HFF-Myc (cell line): ENCODE results near the gene ARSB.
A peak's percentile ranks its signal among the peaks of the same experiment; 100 is the strongest.

Source experiments
- DNase-seq: peaks from one replicate; pipeline ENCODE4 v3.0.0-alpha.2; 2011; ENCODE audit warnings: low read depth; ENCODE audit errors: extremely low read depth
- H3K4me3 ChIP-seq: replicated peaks from 2 replicates; pipeline ENCODE4 v1.5.1; 2011; ENCODE audit warnings: low read depth, mild to moderate bottlenecking, control low read depth, low read length
- TF ChIP-seq, protein P1 (sequence below): IDR thresholded peaks from 2 replicates; pipeline ENCODE4 v1.5.1; 2012; ENCODE audit warnings: mild to moderate bottlenecking, low read depth, low read length, control low read depth; ENCODE audit errors: missing control alignments

Gene ARSB

GRCh38 chr5:78803941-78804340 lies 181.2 kb downstream of the ARSB start:
- TF ChIP-seq, protein P1, sequence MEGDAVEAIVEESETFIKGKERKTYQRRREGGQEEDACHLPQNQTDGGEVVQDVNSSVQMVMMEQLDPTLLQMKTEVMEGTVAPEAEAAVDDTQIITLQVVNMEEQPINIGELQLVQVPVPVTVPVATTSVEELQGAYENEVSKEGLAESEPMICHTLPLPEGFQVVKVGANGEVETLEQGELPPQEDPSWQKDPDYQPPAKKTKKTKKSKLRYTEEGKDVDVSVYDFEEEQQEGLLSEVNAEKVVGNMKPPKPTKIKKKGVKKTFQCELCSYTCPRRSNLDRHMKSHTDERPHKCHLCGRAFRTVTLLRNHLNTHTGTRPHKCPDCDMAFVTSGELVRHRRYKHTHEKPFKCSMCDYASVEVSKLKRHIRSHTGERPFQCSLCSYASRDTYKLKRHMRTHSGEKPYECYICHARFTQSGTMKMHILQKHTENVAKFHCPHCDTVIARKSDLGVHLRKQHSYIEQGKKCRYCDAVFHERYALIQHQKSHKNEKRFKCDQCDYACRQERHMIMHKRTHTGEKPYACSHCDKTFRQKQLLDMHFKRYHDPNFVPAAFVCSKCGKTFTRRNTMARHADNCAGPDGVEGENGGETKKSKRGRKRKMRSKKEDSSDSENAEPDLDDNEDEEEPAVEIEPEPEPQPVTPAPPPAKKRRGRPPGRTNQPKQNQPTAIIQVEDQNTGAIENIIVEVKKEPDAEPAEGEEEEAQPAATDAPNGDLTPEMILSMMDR: no peak
- no peak overlapping the region for H3K4me3 ChIP-seq
- no peak for DNase-seq

- TF ChIP-seq, protein P1: no peak
- H3K4me3 ChIP-seq: no peak overlapping the region
- no peak for DNase-seq
Observed at GRCh38 chr5:78803353-78803752, 181.8 kb downstream of the ARSB start.

DNA sequence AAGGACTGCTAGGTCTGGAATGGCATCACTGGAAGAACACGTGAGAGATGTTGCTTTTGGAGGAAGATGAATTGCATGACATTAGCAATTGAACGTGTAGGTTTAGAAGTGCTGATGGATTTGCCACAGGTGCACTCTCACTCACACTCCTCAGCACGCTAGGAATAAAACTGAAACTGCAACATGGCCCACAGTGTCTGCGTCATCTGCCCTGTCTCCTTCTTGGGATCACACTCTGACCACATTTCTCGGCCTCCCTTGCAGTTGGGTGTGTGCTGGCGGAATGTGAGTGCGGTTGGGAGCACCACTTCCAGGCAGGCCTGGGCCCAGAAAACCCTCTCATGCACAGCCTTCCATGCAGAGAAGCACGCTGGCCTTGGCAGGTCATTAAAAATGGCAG lies 183.7 kb downstream of the ARSB start:
- TF ChIP-seq, protein P1: no peak

GRCh38 chr5:78799266-78800017 lies 185.7 kb downstream of the ARSB start:
- TF ChIP-seq, protein P1: peak; percentile 21

More for the DNA sequence above, 183.7 kb downstream of the ARSB start:
- no peak for DNase-seq
- H3K4me3 ChIP-seq: no peak overlapping the region

DNA sequence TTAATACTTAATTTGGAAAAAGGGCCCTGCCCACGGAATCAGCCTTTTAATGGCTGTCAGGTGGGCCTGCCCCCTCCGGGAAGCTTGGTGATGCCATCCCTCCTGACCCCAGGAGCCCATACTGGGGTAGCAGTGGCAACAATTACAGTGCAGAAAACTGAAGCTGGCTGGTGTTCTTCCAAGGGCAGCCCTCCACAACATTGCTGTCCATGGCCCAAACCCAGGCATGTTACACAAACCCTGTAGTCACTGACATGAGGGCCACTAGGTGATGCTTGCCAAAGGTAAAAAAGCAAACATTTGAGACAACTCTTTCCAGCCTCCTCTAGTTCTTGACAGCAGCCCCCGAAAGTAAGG lies 186.5 kb downstream of the ARSB start:
- TF ChIP-seq, protein P1: no peak
- no peak overlapping the region for H3K4me3 ChIP-seq
- no peak for DNase-seq

More at GRCh38 chr5:78799266-78800017, 185.7 kb downstream of the ARSB start:
- H3K4me3 ChIP-seq: no peak overlapping the region
- DNase-seq: no peak

DNA sequence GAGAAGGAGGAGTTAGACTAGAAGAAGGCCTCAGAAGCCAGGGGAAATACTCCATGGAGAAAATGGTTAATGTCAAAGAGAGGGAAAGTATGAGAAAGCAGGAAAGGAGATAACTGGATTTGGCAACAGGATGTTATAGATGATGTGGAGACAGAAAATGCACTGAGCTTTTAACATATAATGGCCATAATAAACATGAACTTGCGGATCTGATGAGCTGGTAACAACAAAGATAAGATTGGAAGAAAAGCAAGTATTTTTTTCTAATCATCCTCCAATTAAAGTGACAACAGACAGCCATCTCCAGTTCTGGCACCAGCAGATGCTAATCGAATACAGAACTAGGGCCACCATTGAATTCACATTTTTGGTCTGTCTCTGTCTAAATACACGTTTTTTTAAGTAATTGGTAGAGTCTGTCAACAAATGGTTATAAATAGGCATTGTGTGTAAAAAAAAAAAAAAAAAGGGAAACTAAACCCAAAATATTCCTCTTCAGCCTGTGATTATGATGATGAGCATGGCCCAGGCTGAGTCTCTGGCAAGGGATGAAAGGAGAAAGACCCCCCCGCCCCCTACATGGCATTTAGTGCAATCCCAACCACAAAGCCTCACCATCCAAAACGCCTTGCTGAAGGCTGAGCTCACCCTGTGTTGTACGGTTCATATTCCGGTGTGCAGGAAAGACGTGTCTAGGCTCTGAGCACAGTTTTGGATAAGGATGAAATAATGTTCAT lies 187.0 kb downstream of the ARSB start:
- no peak for DNase-seq
- TF ChIP-seq, protein P1: no peak
- H3K4me3 ChIP-seq: no peak overlapping the region
